NCI-H774 (cell line): ENCODE measurements around the gene HNRNPA3.
A peak's percentile ranks its signal among the peaks of the same experiment; 100 is the strongest.
"Not testable (repeated sequence)": the region's sequence is repeated elsewhere in the genome, so short reads cannot be mapped to it uniquely, and the experiment has no call there.

Source experiments
- DNase-seq: peaks from one replicate; lab custom pipeline; 2025; lab: John Stamatoyannopoulos, UW

The HNRNPA3 gene

DNA sequence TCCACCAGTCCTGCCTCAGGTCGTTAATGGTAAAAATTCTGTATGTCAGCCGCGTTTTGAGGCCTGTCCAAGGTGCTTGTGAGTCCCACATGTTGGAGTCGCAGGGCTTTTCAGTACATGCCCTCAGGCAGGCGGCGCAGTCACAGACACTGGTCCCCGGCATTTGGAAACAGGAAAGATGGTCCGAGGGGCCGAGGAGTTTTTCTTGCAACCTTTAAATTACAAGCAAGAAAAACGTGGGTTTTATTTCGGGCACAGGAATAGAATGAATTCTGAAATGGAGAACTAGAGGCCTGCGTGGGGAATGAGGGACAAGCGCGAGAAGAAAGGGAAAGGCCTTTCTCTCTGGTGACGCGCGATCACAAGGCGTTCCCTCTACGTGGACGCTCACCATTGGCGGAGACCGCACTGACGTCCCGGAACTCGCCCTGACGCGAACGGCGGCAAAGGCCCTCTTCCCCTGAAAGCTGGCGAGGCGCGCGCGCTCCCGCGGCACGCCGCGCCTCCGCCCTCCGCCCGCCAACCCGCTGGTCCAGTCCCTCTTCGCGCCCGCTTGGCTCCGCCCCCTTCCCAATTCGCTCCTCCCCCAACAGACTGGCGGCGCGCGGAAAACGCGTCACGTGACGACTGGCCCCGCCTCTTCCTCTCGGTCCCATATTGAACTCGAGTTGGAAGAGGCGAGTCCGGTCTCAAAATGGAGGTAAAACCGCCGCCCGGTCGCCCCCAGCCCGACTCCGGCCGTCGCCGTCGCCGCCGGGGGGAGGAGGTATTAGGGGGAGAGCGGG is at the start of gene HNRNPA3:
Gene HNRNPA3 (plus strand): TSS at position 689 of the 785 bp plus-strand sequence. CDS start 6 bp downstream, at position 695.
- DNase-seq, result peak; percentile 98

DNA sequence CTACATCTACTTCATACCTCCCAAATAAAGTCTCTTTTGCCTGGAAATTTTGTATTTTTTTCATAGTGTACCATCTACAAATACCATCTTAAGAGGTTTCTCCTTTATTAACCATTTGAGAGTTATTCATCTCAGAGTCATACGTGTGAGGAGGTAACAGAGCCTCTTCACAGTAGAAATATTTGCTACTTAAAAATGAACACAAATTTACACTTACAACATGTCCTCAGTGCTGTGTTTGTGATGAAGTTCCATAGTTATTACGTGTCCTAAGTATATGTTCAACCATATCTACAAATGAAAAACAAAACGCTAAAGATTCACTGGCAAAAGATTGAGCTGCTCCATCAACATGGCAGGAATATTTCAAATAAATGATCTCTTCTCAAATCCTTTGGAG is 48.5 kb upstream of the HNRNPA3 start:
- DNase-seq, result no peak

DNA sequence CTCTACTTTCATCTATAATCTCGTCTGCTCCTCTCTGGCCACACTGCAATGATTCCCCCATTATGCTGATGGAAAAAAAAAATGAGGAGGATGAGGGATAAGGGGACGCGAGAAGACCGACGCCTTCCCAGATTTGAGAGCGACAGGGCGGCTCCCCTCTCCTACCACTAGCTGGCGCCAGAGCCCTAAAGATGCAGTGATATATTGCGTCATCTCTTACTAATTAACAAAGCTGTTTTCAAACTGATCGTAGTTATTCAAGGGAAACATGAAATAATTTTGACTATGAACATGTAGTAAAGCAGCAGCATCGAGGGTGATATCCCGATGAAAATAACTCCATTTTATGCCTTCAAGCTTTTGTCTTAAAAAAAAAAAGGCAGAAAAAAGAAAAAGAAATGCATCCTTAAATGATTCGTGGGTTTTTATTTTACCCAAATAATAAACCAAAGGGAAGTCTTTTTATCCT is 48.0 kb upstream of the HNRNPA3 start:
- DNase-seq, result peak; percentile 72

DNA sequence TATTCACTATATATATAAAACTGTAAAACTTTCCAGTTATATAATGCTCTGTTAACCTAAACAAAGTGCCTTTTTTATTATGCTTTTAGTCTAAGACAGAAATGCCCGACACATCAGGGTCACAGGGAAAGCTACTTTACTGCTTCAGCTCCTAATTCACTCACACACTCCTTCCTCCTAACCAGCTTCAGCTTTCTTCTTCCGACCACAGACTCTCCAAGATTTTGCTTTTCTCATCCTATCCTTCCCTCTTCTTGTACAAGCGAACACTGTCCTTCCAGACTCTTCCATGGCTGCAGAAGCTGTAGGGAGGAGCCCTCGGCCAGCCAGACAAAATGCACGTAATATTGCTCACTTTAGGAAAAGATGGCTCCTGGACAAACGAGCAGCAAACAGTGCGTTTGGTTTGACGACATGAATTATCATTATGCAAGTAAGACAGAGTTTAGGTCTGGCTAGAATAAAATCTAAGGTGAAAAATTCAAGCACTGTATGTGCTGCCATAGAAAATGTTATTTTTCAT is 47.5 kb upstream of the HNRNPA3 start:
- peak; percentile 10 for DNase-seq

DNA sequence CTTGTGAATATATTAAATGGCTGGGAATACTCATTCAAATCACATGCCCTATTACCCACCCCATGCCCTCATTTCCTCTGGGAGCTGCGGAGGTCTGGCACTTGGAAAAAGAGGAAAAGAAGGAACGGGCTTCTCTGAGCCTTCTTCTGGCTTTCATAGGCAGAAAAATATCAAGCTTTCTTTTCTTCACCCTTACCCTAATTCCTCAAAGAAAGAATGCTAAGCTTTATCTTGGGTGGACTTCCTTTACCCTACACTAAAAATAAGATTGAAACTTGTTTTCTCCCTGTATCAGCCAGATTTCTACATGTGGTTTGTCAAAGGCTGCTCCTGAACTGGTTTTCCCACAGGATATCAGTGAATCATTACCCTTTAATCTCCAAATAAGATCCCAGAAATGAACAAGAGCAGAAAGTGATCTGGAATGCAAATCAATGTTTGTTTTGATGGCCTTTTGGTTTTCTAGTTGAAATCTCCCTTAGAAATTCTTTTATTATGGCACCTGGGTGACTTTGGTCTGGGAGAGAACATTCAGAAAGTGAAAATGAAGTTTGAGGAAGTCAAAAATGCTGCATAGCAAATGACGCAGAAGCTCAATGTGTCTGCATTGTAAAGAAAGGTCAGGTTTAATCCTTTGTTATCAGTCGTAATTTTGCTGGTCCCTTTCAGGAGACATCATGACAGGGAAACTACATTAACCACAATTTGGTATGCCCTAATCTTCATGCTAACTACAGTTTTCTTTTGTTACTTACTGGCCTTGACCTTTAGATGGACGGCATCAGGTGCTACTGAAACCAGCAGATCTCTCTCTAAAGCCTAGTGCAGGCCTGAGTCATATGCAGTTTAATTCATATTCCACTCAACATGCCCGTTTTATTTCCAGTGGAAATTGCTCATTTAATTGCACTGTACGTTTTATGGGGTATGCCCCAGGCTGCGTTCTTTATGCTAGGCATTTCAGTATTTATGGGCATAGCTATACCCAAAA is 46.6 kb upstream of the HNRNPA3 start:
- DNase-seq, result no peak

DNA sequence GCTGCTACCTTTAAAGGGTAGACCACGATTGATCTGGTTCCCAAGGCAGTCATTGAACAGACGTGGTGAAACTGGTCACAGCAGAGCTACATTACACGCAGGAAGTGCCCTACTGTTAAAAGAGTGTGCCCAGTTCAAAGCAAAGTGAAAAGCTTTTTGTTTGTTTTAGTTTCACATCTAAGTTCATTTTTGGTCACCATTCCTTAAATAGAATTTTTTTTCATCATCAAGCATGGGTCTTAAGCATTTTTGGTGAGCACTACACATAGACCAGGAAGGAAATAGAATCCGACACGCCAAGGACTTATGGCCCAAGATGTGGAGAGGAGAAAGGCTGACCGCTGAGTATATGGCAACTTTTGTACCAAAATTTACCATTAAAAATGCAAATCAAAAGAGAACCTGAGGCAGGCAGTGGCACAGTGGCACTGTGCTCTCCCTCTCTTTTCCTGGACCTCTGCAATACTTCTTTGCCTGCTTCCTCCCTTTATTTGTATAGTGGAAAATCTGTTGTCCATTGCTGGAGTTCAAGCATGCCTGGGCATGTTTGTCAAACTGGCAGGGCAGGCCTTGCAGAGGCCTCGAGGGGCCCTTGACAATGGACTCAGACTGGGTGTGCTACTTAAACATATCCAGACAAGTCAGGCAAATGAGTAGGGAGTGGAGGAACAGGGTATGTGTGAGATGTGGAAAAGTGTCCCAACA is 42.6 kb upstream of the HNRNPA3 start:
- DNase-seq, result peak; percentile 37

DNA sequence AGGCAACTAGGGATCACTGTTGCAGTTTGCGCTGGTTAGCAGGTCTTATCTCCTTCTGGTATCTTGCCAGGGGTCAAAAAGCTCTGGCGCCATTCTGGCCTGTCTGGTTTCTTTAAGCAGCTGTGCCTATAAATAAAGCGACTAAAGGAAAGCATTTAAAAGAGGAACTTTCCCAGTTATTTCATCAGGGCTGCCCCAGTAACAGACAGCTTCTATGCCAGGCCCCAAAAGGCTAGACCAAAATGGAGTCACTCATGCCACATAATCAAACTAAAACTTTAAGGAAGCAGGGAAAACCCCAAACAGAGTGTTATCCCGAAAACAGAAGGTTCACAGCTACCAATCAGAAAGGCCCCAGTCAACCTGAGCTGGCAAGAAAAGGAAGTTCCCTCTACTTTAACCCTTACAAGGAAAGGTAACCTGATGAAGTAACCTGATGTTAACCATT is 41.2 kb upstream of the HNRNPA3 start:
- DNase-seq, result no peak

DNA sequence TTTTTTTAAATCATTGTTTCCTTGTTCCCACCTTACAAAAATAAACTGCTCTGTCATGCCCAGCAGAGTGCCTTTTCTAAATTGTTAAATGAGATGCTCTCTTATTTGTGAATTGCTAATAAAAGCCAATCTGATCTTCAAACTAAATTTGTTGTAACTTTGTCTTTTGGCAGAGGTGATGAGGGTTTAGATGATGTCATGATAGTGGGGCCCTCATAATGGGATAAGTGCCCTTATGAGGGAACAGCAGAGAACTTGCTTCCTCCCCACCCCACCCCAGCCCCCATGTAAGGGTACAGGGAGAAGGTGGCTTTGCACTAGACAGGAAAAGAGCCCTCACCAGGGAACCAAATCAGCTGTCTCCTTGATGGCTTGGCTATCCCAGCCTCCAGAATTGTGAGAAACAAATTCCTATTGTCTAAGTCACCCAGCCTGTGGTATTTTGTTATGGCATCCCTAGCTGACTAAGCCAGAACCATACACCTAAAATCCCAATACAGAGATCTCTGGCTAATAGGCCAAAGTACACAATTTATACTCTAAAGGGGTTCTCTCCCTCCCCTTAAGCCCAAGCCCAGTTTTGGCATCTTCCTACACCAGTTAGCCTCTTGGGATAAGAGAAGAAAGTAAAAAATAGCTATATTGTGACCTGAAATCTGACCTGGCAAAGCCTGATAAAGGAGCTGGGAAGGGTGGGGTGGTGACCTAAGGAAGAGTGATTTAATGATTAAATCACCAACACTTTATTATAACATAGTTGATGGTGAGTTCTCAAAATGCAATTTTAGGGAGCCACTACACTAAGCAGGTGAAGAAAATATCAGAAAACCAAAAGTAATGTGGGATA is 40.3 kb upstream of the HNRNPA3 start:
- no peak for DNase-seq

DNA sequence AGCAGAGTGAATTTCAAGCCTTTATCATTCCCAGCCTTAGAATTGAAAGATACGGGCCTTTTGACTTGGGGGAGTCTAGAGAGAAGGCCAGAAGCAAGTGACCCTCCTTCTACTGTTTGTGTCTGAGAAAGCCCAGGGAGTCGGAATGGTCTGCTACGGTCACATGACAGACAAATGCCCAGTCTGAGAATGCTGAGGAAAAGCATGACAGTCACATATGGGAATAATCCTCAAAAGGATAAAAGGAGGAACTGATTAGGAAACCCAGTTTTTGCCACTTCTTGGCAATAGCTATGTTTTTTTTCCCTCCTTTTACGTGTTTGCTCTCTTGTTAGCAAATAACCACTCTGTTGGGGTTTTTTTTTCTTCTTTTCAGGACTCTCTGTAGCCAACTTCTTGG is 38.1 kb upstream of the HNRNPA3 start:
- DNase-seq, result no peak

DNA sequence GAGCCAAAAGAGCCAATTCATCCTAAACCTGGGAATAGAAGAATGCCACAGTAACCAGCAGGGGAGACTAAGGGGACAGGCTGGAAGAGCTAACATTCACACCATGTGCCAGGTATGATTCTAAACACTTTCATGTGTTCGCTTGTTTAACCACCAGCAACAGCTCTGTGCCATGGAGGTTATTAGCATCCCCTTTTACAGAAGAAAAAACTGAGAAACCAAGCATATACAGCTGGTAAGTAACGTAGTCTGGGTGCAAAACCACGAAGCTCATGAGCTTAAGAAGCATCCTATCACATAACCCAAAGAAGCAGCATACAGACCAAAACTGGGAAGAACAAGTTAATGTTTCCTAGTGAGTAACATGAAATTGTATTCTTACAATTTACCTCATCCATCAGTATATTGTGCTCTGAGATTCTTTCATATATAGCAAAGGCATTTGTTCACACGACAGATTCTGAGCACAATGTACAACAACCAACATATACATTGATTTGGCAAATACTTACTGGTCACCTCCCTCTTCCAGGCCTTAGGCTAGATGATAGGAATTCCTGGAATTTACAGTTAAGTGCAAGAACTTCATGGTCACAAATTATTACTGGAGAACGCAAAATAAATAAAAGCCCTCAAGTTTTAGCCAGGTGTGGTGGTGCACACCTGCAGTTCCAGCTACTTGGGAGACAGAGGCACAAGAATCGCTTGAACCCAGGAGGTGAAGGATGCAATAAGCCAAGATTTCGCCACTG is 36.5 kb upstream of the HNRNPA3 start:
- no peak for DNase-seq

DNA sequence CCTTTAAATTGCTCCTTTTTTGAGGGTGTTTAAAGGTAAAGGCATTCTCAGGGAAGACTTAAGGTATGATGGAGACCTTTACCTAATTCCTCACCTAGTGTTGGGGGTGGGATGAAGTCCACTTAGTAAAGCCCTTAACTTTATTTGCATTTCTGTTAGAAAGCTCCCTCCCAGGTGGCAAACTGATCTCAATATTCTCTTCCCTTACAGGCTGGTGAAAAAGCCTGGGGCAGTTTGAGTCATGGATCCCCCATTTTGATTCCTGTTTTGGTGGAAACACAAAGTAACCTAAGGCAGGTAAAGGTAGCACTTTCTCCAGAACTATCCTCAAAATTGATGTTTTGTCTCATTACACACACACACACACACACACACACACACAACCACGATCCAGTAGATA is 33.8 kb upstream of the HNRNPA3 start:
- no peak for DNase-seq

DNA sequence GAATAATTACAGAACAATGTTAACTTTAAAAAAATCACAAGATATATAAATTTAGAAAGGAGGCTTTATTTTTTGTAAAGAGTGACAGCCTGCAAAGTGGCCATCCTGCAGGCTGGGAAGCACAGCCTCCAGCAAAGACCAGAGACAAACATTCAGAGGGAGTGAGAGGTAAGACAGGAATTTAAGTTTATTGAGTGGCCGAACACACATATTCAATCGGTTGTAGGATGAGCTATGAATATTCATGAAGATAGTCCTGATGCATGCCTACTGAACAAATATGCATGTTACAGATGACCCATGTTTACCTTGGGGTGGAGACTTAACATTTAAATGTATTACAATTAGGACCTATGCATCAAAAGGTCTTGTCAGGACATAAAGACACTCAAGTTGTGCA is 33.4 kb upstream of the HNRNPA3 start:
- no peak for DNase-seq

DNA sequence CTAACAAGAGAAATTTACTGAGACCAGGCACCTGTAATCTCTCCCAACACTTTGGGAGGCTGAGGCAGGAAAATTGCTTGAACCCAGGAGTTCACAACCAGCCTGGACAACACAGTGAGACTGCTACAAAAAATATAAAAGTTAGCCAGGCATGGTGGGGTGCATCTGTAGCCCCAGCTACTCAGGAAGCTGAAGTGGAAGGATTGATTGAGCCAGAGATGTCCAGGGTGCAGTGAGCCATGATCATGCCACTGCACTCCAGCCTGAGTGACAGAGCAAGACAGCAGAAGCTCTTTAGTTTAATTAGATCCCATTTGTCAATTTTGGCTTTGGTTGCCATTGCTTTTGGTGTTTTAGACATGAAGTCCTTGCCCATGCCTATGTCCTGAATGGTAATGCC is 32.9 kb upstream of the HNRNPA3 start:
- not testable (repeated sequence) for DNase-seq

DNA sequence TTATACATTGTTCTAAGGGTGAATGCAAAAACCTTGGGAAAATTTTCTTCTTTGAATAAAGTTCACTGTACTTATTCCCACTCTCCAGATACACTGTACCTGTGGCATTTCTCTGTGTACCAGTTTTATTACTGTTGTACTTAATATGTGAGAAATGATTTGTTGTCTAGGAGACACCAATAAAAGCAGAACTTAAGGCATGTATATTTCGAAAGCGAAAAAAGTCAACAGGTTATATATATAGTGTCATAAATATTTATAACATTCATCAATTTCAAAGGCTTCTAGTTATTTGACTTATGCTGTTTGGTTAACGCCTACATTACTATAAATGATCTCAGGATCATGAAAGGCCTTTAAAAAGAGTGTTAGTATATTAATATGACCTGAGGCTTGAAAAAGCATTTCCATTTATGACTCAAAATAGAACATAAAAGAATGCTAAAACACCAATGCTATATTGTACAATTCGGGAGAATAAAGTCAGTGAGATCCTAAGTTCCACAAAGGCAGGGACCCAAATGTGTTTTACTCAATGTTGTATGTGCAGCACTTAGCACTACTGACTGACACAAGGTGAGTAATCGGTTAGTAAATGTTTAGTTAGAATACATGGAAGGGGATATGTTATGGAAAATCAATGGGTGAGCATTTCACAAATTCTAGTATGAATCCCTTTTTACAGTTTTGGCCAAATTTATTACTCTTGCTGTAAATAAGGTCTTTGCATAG is 32.2 kb upstream of the HNRNPA3 start:
- no peak for DNase-seq

DNA sequence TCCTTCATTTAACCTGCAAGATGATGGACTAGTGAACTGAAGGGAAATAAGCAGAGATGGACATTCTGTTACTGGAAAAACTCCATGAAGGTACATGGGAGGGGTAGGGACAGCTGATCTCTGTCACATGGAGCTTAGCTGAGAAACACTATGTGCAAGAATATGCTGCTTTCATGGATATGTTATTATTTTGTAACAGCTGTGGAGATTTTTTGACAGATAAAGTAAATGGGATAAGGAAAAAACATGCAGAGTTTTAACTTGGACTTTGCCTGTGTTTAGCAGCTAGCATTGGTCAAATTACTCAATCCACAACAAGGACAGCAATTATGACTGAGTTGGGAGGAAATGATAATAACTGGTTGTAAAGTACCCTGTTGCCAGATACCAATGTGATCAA is 28.7 kb upstream of the HNRNPA3 start:
- no peak for DNase-seq

DNA sequence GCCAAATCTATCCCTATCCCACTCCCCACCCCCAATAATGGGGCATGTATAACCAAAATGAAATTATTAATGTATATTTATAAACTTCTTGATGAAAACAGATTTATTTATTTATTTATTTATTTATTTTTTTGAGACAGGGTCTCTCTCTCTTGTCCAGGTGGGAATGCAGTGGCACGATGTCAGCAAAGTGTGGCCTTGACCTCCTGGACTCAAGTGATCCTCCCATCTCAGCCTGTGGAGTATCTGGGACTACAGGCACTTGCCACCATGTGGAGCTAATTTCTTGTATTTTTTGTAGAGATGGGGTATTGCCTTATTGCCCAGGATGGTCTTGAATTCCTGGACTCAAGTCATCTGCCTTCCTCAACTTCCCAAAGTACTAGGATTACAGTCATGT is 28.0 kb upstream of the HNRNPA3 start:
- DNase-seq, result no peak

DNA sequence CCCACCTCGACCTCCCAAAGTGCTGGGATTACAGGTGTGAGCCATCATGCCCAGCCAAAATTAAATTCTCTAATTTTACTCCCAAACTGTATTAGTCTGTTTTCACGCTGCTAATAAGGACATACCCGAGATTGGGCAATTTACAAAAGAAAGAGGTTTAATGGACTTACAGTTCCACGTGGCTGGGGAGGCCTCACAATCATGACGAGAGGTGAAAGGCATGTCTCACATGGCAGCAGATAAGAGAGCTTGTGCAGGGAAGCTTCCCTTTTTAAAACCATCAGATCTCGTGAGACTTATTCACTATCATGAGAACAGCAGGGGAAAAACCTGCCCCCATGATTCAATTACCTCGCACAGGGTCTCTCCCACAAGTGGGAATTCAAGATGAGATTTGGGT is 26.6 kb upstream of the HNRNPA3 start:
- DNase-seq, result not testable (repeated sequence)

DNA sequence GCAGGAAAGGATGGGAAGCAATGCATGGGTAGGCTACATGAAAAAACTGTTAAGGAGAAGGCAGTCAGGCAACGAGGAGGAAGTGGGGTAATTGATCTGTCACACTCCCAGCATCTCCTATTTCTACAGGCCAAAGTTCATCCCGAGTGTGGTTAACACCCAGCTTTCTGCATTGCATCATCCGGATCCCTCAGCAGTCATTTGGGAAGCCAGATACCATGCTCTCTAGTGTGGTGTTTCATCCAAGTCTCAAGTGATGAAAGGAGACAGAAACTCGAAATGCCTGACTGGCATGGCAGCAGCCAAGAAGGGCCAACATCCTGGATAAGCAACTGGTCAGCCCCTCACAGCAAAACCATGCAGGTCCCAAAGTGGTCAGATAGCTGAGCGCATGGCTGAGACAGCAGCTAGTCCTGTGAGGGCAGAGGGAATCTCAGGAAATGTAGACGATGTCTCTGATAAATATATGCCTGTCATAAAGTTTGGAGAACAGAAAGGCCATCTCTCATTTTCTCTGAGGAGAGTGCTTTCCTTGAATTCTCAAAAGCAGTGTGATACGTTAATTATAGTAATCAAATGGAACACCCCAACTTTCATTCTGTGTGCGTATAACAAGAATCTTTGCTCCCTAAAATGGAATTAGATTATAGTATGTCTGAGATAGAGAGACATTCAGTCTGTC is 24.8 kb upstream of the HNRNPA3 start:
- DNase-seq, result no peak
